UCSD-AML1 (cell line): ENCODE measurements around the gene MTHFR.
A peak's percentile ranks its signal among the peaks of the same experiment; 100 is the strongest.
"Not testable (repeated sequence)": the region's sequence is repeated elsewhere in the genome, so short reads cannot be mapped to it uniquely, and the experiment has no call there.

Experiments used
- DNase-seq: peaks from one replicate; lab custom pipeline; 2025; ENCODE audit not compliant: unreplicated experiment; lab: John Stamatoyannopoulos, UW

The MTHFR gene

DNA sequence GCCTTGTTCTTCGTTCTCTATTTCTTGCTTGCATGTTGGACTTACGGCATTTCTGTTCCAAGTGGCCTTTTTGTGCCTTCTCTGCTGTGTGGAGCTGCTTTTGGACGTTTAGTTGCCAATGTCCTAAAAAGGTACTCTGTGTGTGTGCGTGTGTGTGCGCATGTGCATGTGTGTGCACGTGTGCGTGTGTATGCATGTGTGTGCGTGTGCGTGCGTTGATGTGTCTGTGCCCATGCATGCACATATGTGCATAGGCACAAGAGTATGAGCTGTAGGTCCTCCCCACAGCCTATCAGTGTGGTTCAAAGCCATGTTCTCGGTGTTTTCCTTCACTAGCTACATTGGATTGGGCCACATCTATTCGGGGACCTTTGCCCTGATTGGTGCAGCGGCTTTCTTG, 28.1 kb upstream of the MTHFR start:
- no peak for DNase-seq

DNA sequence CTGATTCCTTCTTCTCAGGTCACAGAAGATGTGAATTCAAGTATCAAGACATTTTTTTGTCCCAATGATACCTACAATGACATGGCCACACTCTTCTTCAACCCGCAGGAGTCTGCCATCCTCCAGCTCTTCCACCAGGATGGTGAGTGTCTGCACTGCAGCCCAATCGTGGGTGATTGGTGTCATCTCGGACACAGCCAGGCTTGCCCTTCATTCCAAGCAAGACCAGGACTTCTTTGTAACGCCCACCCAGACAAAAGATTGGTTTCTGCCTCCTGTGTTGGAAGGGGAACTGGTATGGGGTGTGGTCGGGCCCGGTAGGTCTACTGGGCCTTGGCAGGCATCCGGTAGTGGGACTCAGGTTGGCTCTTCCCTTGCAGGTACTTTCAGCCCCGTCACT, 27.7 kb upstream of the MTHFR start:
- no peak for DNase-seq

- DNase-seq: no peak
Observed at GRCh38 chr1:11831945-11832725, 26.4 kb upstream of the MTHFR start.

- DNase-seq: no peak
Observed at GRCh38 chr1:11828511-11828910, 22.7 kb upstream of the MTHFR start.

DNA sequence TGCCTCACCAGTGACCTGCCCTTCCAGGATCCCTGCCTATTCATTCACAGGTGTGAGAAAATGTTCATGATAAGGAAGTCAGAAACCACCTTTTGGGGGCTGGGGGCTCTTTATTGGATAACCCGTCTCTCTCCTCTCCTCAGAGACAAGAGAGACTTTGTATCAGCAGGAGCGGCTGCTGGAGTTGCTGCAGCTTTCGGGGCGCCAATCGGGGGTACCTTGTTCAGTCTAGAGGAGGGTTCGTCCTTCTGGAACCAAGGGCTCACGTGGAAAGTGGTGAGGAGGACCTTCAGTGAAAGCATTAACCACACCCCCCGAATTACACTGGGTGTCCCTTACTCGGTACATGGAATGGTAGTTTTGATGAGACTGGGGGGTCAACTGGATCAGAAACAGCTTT, 21.2 kb upstream of the MTHFR start:
- no peak for DNase-seq

- DNase-seq: no peak
Observed at GRCh38 chr1:11825131-11825530, 19.4 kb upstream of the MTHFR start.

- no peak for DNase-seq
Observed at GRCh38 chr1:11823366-11824137, 17.8 kb upstream of the MTHFR start.

- DNase-seq: no peak
Observed at GRCh38 chr1:11822091-11822490, 16.3 kb upstream of the MTHFR start.

DNA sequence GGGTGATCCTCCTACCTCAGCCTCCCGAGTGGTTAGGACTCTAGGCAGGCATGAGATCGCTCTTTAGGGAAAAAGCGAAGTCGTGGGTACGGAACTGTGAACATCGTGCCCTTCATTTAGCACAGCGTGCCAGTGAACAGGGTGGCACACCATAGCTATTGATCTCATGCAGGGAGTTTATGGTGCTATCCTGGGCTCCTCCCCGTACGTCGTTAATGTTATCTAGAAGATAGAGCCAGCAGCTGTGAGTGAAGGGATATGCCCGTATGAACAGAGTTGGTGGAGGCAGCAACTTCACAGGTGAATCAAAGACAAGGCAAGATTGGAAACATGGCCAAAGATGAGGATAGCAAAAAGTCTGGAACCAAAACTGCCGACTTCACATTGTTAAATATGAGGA, 11.4 kb upstream of the MTHFR start:
- no peak for DNase-seq

GRCh38 chr1:11813021-11813420, 7.3 kb upstream of the MTHFR start:
- no peak for DNase-seq

DNA sequence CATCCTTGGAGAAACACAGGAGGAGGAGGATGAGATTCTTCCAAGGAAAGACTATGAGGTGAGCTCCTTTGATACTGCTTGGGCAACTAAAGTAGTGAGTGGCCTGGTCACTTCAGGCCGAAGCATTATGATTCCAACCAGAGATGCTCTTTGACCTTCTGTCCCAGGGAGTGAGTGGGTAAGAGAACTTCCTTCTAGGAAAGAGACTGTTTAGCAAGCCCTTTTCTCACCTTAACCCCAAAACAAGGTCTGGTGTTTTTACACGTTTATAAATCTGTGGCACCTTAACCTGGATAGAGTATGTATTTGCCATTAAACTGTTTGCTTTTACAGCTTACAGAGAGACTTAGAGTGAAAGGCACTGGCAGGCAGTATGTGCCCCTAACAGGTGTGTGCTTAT, 1.4 kb upstream of the MTHFR start:
- no peak for DNase-seq

DNA sequence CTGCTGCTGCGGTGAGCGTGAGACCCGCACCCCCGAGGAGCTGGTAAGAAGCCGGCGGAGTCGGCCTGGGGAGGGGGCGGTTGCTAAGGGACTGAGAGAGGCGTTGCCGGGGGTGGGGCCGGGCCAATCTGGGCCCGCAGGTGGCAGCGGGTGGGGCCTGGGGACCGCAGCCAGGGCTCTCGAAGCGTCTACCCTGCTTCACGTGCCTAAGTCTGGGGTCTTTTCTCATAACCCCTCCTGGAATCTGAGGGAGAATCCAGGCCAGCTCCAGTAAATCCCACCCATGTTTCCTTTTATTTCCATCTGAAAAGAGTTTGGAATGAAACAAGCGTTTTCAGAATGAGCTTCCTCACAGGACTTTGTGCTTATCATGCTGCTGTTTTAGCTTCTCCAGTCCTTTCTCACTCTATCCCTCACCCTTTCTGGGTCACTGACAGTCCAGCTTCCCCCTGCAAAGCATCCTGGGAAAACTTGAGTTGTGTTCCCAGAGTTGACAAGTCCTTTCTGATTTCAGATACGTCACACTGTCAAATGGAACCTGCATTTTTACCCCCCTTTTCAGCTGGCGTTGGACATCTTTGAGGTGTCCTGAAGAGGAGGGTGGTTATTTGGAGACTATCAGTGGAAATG, 658 bp upstream of the MTHFR start:
- no peak for DNase-seq

- no peak for DNase-seq
Observed at GRCh38 chr1:11804666-11805421, 920 bp downstream of the MTHFR start.

GRCh38 chr1:11803924-11804665, 1.7 kb downstream of the MTHFR start:
- not testable (repeated sequence) for DNase-seq

DNA sequence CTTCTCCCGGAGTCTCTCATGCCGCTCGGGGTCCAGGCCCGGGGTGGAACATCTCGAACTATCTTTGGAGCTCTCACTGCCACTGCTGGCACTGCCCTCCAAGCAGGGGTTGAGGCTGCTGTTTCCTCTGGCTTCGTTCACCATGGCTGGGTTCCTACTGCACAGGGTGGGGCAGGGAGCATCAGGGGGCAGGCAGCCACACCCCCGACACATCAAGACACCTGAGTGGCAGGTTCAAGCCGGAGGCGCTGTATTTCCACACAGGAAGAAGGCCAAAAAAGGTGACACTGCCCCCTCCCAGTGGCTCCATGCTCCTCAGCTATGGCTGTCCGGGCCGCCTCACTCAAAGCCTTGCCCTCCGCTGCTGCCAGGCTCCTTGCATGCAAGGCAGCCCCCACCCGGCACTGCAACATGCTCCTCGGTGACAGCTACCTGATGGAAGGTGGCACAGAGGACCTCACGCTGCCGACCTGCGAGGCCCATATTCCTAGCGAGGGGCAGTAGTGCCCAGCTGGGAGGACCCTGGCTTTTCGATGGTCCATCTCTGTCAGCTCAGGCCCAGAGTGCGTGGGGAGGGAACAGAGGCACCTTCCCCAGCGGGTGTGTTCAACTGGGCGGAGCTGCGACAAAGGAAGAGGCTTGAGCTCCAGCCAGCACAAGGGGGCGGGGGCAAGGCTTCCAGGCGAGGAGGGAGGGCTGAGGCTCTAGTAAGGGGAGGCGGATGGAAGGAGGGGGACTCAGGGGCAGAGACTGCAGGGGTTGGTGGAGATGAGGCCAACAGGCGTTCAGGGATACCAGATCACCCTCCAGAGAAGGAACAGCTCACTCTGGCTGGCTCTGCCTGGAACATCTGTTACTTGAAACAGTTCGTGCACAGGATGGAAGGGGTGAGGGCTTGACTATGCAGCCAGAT, 2.5 kb downstream of the MTHFR start:
- DNase-seq: peak; percentile 86

DNA sequence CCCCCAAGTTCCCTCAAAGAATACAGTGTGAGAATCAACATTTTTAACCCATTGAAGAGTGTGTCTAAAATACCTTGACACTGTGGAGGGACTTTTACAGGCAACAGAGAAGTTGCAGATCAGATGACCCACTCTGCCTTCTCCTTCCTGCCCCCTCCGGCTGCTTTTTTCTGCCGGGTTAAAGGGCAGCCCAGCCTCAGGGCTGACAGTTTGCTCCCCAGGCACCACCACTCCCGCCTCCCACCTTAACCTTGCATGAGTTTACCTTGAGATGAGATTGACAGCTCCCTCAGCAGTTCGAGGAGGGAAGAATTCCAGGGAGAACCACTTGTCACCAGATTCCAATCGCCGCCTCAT, 3.2 kb downstream of the MTHFR start:
- peak; percentile 28 for DNase-seq

DNA sequence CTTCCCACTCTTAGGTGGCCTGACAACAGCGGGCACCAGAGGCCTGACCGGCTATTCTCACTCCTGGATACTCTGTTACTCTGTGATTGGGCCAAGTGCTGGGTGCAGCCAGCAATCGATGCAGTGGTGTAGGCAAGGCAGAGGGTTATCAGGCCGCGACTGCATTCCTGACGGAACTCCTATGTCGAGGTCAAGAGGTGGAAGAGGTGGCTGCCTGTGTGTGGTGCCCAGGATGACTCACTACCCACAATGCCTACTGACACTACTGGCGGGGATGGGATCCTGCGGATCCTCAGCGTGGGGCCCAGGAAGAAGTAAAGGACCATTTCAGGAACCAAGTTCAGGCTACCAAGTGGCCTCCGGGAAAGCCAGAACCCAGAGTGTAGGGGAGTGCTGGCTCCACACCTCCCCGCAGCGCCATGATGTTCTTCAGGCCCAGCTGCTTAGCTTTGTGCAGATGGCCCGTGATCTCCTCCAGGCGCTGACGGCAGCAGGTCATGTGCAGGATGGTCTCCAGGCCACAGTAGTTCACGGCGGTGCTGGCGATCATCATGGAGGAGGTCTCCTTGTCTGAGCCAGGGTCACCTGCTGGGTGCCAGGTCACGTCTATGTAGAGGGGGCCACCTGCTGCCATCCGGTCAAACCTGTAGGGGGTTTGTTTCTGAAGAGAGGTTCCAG, 4.9 kb downstream of the MTHFR start:
- no peak for DNase-seq

- no peak for DNase-seq
Observed at GRCh38 chr1:11800391-11800755, 5.4 kb downstream of the MTHFR start.

- DNase-seq: no peak
Observed at GRCh38 chr1:11799896-11800295, 5.9 kb downstream of the MTHFR start.
